Right ventricle myocardium inferior (tissue), 1 donor: Measurements from ENCODE around the gene OPTC. TPM values are rescaled to one million over a fixed set of nuclear protein-coding genes. Genes with fewer than 3 reads are reported as not detected.
"Not testable (repeated sequence)": the region's sequence is repeated elsewhere in the genome, so short reads cannot be mapped to it uniquely, and the experiment has no call there.

ENCODE experiments used
- ATAC-seq: fragments of 200-7000 bp; cut with Tn5 transposase; one replicate; pipeline ENCODE4 v1.9.1; 2020; ENCODE audit warnings: mild to moderate bottlenecking, moderate library complexity
- DNase-seq: peaks from one replicate; pipeline ENCODE4 v3.0.0; 2021; ENCODE audit errors: missing footprints
- intact Hi-C: fragments of 100-400 bp; cut with DNase I; formaldehyde crosslinking; loops from one replicate; pipeline ENCODE4 v1.11.0; 2022
- total RNA-seq: library from RNA; stranded (reverse); fragmentation: NEBNext Ultra II Directional; extraction: Animal tissue kit (Norgen Biotek cat#: 25700); gene quantifications from one replicate; pipeline ENCODE4 v1.2.1, GENCODE V29; 2021
- donor health status: DM: no; HTN: yes; CAD: no; lungs with severe emphysema.

OPTC gene
- total RNA-seq, 1 donor from 2014 or later, result not detected

DNA sequence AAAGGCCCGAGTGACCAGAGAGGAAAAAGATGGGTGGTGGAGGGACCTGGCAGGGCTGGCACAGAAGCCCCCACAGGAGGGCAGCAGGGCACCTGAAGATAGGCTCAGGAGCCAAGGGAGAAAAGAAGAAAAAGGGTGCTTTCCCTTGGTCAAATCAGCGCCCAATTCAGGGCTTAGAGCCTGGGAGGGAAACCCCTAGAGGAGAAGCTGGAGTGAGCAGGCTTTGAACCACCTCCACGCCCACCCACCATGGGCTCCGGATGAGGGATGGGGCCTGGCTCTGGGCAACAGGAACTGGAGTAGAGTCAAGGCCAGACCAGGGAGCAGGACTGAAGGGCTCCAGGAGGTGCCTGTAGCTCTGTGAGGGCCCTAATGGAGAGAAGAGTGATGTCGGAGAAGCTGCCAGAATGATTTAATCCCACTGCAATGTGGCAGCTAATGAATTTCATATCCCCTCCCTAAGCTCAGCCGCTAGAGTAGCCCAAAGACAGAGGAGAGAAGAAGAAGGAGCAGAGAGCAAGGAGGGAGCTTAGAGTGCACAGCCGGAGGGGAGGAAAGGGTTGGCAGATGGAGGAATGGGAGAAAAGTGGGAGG lies 30.4 kb upstream of the OPTC start:
- ATAC-seq (peak; percentile 27), DNase-seq (no peak)
- intact Hi-C loops, result no loop called here

DNA sequence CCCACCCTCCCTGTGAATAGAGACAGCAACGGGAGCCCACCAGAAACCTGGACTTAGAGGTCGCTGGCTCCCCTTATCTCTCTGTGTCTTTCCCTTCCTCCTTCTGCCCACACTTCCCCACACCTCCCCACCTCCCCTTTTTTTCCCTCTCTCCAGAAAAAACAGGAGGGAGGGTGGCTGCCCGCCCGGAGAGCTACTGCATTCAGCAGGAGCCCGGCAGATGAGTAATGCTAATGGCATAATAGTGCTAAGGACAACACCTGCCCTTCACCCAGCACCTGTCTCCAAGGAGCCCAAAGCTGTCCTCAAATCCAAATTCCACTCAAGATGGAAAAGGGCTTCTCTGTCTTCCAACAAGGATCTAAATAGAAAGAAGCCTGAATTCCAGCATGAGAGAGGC lies 29.7 kb upstream of the OPTC start:
- no peak for ATAC-seq
- intact Hi-C loops, result no loop called here

DNA sequence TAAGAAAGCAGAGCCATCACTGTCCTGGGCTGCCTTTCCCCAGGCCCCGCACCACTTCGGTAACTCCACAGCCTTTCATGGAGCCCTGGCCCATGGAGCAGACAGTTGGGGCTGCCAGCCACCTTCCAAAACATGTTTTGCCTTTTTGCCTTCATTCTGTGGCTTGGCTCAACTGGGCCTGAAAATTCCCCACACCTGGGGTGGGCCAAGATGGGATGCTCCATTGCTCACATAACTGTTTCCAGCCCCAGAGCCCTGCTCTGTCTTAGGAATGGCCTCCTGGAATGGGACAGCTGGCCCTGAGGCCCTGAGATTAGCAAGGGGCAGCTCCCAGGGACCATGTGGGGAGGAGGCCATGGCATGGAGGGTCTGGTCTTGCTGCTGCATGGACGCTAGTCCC lies 29.2 kb upstream of the OPTC start:
- DNase-seq (no peak), ATAC-seq (no peak)
- intact Hi-C loops, result no loop called here

More for the DNA sequence above, 29.7 kb upstream of the OPTC start:
- no peak for DNase-seq

DNA sequence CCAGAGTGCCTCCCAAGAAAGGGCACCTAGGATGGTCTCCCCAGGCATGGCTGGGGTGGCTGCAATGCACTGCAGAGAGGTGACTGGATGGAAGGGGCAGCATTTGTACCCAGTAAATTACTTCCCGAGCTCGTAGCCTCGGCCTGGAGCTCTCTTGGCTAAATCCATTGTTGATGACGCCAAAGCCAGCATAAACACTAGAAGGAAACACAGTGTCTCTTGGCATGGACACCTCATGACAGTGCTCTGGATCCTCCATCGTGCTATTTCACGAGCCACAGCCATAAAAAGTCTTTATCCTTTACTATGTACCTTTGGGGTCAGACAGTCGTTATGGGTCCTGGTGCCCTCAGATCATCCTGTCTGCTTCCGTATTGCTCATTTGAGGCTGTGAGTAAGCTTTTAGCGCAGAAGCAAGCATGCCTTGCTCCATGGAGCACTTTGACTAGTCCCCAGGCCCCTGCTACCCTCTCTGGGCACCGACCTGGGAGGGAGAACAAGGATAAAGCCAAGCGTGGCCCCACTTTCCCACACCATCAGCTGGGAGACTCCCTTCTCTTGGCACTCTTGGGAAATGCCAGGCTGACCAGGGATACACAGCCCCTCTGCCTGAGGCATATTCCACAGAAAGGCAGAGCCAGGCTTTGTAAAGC lies 28.7 kb upstream of the OPTC start:
- ATAC-seq, result peak; percentile 30
- intact Hi-C loops, result no loop called here
- no peak for DNase-seq

DNA sequence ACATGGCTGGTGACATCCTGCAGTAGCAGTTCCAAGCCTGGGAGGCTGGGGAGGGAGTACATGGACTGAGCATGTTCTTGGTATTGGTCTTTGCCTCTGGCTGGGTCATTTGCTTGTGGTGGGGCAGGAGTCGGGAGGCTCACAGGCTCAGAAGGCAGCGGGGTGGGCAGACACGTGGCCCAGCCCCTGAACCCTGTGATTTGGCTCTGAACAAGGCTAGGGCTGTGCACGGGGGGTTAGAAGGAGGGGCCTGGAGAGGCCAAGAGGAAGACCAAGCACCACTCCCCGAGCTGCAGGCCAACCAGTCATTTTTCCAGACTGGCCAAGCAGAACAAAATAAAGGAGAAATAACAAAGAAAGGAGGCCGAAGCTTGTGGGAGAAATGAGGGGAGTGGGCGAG lies 28.0 kb upstream of the OPTC start:
- DNase-seq (no peak), ATAC-seq (peak; percentile 83)
- intact Hi-C loops, result no loop called here

DNA sequence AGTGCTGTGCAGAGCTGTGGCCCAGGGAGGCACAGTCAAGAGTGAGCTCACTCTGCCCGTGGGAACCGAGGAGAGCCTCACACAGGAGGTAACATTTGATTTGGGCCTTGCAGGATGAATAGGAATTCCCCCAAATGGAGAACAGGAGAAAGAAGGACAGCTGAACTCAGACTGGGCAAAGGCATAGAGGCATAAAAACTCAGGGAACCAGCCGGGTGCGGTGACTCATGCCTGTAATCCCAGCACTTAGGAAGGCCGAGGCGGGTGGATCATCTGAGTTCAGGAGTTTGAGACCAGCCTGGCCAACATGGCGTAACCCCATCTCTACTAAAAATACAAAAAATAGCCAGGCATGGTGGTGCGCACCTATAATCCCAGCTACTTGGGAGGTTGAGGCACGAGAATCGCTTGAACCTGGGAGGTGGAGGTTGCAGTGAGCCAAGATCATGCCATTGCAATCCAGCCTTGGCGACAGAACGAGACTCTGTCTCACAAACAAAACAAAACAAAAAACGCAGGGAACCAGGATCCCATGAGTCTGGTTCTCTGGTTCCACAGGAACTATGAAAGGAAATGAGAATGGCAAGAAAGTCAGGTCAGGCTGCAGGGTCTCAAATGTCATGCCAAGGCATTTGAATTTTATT lies 26.9 kb upstream of the OPTC start:
- DNase-seq, ATAC-seq, intact Hi-C loops: not testable (repeated sequence)

DNA sequence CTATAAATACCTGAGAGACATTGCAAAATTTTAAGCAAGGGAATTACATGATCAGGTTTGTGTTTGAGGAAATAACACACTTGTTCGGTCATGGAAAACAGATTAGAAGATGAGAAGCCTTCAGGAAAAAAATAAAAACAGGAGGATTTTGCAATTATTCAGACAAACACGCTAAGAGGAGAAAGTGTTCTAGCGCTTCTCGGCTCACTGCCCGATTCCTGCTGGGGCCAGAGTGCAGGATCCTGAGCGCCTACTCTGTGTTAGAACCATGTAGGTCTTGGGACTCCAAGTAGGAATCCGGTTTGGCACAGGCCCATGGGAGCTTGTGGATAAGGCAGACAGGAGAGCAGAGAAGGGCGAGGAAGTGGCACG lies 26.4 kb upstream of the OPTC start:
- ATAC-seq, result peak; percentile 71
- DNase-seq, result peak; percentile 87
- intact Hi-C loops, result no loop called here

DNA sequence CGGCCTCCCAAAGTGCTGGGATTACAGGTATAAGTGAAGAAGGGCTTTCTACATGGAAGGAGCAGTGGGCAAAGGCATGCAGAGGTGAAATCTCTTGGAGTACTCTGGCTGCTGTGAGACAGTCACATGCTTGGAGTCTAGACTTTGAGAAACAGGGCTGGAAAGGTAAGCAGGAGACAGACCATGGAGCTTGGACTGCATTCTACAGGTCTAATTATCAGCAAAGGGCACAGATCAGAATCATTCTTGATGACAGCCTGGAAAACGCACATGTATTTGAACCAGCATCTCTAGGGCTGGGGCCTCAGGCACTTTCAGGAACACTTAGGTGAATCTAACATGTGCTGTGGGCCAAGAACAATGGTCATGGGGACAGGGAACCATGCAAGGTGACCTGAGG lies 25.6 kb upstream of the OPTC start:
- ATAC-seq (no peak), DNase-seq (no peak)
- intact Hi-C loops, result no loop called here

DNA sequence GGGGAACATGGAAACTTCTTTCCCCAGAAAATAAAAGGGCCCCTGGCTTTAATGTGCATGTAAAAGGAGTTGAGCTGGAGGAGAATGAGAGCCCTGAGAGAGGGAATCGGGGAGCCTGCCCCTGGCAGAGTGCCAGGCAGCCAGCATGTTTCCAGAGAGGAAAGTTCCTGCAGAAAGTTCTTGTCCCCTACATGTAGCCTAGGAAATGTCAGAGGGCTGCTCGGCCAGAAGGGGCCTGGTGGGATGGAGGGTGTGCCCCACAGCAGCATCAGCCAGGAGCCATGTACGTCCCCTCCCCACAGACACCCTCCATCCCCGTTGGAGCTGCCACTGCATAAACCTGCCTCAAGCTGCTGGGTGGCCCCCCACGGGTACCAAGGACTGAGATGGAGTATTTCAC lies 23.7 kb upstream of the OPTC start:
- intact Hi-C loops, result no loop called here
- ATAC-seq (no peak), DNase-seq (no peak)

DNA sequence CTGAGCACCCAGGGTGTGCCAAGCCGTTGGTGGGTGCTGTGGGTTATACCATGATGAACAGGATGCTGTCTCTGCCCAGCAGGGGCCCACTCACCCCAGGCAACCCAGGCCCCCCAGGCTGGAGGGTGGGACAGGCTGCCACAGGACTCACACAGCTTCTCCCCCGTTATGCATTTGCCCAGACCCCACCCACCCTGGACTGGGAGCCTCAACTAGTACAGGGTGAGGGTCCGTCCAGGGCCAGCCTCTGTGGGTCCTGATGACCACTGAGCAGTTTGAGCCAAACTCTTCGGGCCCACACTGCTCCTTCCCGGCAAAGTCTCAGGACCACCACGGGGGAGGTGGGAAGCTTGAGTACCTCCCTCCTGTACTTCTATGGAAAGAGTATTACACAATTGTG lies 22.1 kb upstream of the OPTC start:
- DNase-seq (no peak), ATAC-seq (no peak)
- intact Hi-C loops, result no loop called here

DNA sequence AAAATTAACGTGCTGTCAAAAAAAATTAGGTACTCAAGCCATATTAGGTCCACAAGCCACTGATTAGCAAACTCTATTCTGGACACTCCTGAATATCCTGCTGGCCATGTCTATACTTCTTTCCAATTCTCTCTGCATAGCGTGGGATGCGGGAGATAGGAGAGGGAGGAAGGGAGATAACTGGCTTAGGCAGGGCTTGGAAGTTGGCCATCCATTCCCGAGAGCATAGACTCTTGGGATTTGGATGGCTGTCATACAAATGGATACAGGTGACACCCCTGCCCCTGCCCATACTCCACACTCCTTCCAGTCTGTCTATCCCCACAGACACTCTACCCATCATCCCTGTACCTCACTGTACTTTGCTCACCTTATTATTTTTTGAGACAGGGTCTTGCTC lies 20.7 kb upstream of the OPTC start:
- no peak for ATAC-seq
- no peak for DNase-seq
- intact Hi-C loops, result no loop called here

DNA sequence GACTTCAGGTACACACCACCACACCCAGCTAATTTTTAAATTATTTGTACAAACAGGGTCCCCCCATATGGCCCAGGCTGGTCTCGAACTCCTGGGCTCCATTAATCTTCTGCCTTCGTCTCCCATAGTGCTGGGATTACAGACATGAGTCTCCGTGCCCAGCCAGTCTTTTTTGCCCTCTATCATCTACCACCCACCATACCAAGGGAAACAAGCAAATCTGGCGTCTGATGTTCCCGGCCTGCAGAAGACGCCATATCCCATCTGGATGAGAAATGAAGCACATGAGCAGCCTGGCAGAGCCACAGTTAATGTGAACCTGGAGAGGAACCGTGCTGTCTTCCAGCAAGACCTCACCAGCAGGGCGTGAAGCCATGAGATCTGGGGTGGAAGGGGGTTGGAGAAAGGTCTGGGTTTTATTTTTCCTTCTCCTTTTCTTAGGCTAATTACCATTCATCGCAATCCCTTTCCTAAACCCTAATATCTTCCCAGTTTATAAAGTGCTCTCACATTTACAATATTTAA lies 20.1 kb upstream of the OPTC start:
- ATAC-seq (no peak), DNase-seq (no peak)
- intact Hi-C loops, result no loop called here

DNA sequence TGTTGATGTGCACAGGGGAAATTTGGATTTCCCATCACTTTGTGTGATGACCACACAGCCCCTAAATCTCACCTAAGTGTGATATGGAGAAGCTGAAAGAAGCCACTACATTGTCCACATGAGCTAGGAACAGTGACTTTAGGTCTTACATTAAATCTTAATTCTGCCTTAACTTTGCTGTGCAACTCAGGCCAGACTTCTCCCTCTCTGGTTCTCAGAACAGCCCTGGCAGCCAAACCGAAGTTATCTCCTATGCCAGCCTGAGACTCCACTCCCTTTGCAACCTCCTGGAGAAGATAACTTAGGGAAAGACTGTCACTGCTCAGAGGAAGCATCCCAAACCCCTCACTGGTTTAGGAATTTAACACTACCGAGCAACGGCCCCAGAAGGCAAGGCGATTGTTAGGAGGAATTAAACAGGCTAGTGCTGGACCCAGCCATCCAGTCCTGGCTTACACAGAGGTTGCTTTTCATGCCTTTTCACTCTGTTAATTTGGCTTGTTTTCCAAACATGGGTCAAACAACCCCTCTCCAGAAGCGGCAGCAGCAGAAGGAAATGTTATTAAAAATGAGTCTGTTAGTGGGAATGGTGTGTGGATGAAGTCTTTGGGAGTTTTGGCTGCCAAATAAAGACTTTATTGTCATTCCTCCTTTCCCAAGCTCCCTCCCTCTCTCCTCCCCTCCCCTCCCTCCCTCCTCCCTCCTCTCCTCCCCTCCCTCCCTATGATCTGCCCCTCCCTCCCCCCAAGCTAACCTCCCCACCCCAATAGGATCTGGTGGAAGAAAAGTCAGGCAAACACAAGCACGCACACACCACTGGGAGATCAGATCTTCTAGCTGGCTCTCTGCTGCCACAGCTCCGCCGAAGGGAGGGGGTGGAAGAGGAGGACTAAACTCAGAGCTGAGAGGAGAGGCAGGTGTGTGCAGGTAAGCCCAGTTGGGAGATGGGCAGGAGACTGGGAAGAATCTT lies 18.7 kb upstream of the OPTC start, which contains the start of gene PRELP:
Gene PRELP, plus strand, starts transcription at position 795 of the 970 bp plus-strand sequence. CDS start 7,379 bp downstream, outside the sequence.
- ATAC-seq, result peak; percentile 79
- DNase-seq, result no peak
- intact Hi-C loops, result no loop called here

DNA sequence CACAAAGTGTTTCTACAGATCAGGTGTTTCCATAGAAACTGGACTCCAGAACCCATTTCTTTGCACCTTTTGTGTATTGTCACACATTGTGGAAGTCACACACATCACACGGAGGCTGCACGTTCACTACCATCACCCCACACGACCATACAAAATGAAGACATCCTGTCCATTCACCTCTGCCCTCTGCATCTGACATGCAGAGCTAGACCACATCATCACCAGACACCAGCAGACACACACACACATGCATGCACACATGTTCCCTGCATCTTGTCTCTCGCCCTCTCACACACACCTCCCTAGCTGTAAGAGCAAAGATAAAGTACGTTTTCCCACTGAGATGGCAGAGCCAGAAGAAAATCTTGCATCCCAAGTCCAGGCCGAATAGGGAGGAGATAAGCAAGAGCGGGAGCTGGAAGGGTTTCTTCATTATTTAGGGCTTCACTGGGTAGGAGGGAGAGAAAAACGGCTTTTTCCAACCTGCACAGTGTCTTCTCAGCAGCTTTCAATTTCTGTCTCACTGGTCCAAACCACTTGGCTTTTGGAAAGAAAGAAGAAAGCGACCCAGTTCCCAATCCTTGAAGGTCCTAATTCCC lies 17.6 kb upstream of the OPTC start:
- intact Hi-C loops, result no loop called here
- ATAC-seq (no peak), DNase-seq (no peak)

DNA sequence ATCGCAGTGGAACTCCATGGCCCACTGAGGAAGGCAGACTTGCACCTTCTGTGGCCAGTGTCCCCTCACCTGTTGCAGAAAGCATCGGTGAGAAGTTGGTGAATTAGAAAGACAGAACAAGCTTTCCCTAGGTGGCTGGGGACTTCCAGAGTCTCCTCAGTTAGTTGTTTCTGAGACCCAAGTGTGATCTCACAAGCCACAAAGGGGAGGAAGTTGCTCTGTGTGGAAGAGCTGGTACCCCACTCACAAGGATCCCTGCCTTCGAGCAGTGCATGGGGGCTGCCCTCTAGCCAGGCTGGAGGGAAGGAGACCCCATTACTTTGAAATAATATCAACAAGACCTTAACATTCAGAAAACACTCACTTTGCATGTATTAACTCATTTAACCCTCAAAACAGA lies 16.2 kb upstream of the OPTC start:
- intact Hi-C loops, result no loop called here
- DNase-seq (no peak), ATAC-seq (no peak)

DNA sequence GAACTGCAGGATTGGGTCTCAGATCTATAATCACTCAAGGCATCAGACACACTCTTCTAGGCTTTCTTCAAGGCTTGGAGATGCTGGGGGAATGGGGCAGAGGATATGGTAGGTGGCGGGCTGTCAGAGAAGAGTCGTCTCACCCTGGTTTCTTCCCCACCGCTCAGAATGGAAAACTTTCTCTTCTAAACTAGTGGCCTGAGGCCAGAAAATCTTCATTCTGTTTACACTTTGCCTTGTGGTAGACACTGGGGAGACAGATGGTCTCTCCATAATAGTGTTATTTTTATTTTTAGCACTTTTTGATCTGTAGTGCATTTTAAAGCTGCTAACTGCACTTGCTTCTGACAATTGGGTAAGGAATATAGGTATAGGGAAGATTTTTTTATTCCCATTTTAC lies 15.7 kb upstream of the OPTC start:
- intact Hi-C loops, result no loop called here
- ATAC-seq, result no peak

DNA sequence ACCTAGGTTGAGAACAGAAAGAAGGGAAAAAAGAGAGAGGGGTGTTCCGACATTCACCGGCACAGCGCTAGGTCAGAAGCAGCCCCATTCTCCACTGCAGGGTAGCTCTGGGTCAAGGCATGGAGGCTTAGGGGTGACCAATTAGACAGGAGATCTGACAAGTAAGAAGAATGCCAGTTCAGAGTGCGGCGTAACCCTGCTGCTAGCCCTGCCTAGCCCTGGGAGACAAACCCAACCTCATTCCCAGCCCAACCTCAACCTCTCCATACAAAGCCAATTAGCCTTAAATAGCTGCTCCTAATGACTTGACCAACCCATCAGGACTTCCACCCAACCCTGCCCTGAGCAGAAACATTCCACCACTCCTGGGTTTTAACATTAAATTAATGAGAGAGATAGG lies 15.0 kb upstream of the OPTC start:
- no peak for ATAC-seq
- intact Hi-C loops, result no loop called here
- DNase-seq, result no peak

More for the DNA sequence above, 15.7 kb upstream of the OPTC start:
- DNase-seq, result no peak

DNA sequence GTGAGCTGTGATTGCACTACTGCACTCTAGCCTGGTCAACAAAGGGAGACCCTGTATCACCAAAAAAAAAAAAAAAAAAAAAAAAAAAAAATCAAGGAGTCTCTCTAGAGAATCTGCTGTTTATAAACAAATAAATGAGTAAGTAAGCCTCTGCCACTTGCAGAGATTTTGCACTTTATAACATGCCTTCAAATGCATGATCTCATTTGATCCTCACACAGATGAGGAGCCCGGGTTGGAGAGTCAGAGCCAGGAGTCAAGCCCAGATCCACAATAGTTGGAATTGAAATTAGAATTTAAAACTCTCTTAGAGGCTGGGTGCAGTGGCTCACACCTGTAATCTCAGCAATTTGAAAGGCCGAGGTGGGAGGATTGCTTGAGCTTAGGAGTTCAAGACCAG lies 14.3 kb upstream of the OPTC start:
- no peak for ATAC-seq
- intact Hi-C loops, result no loop called here

DNA sequence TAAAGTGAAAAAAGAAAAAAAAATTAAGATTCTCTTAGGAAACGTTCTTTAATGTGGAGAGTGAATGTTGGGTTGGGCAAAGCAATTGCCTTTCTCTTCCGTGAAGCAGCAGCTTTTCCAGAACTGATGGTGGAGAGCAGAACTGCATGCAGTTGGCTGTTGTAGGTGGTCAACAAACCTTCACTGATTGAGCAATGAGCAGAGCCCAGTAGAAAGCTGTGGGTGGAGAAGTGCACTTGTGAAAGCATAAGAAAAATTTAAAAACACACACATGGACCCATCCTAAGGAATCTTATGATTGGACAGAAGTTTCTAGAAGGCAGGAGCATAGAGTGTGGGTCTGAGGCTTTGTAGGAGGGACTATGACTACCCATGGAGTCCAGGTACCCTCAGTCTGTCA lies 13.9 kb upstream of the OPTC start:
- ATAC-seq (peak; percentile 52), DNase-seq (no peak)
- intact Hi-C loops, result no loop called here

More for the DNA sequence above, 14.3 kb upstream of the OPTC start:
- DNase-seq, result no peak
